ENCODE data around the gene TENM4.

DNA sequence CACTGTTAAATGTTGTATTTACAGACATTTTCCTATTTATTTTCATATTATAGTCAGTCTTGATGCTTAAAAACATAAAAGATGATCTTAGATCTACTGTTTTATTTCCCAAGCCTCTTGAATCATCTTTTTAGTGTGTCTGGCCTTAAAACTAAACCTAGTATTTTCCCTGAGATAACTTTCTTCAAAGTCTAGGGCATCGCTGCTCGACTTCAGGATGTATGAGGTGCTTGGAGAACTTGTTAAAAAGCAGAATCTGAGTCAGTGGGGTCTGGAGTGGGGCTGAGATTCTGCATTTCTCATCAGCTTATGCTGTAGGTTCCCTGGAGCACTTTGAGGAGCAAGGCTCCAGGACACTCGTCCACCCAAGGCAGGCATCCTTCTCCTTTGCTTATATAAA lies 404.9 kb downstream of the TENM4 start:
- TF ChIP-seq POLR2AphosphoS5 (IDR thresholded peaks at IDR 0.05; ENCODE audit: low read depth, low read length): no peak
- no peak for TF ChIP-seq SIN3A (IDR thresholded peaks at IDR 0.05; ENCODE audit: borderline replicate concordance, insufficient read depth, low read length)
- TF ChIP-seq TAF1 (IDR thresholded peaks at IDR 0.05; ENCODE audit: borderline replicate concordance, insufficient read depth, low read length): no peak
- no peak for TF ChIP-seq FOXP2 (optimal IDR thresholded peaks at IDR 0.05; ENCODE audit: borderline replicate concordance, extremely low read depth, extremely low read length, insufficient read depth)
- TF ChIP-seq REST (IDR thresholded peaks at IDR 0.05; ENCODE audit: insufficient read depth in 1 of 2, low read depth in 2 of 2, low read length in 2 of 2): no peak
